AG10803 (cell line): Measurements from ENCODE around the gene CDR2L.

Experiments used
- DNase-seq: peaks from one replicate; pipeline ENCODE4 v3.0.0; 2010; ENCODE audit warnings: low read depth
- H3K4me3 ChIP-seq: 2 replicates; pipeline ENCODE4 v1.5.1; 2011; ENCODE audit warnings: mild to moderate bottlenecking, low read length, control low read depth
- TF ChIP-seq, protein P1 (sequence below): conservative IDR thresholded peaks from 2 replicates; pipeline ENCODE4 v1.5.1; 2011; ENCODE audit warnings: mild to moderate bottlenecking, low read length, control low read depth, inconsistent platforms

The CDR2L gene

GRCh38 chr17:74987418-74987908, at the start of gene CDR2L:
CDR2L (plus strand) TSS chr17:74987632; CDS start chr17:74988044, 412 bp downstream.
- TF ChIP-seq, protein P1, sequence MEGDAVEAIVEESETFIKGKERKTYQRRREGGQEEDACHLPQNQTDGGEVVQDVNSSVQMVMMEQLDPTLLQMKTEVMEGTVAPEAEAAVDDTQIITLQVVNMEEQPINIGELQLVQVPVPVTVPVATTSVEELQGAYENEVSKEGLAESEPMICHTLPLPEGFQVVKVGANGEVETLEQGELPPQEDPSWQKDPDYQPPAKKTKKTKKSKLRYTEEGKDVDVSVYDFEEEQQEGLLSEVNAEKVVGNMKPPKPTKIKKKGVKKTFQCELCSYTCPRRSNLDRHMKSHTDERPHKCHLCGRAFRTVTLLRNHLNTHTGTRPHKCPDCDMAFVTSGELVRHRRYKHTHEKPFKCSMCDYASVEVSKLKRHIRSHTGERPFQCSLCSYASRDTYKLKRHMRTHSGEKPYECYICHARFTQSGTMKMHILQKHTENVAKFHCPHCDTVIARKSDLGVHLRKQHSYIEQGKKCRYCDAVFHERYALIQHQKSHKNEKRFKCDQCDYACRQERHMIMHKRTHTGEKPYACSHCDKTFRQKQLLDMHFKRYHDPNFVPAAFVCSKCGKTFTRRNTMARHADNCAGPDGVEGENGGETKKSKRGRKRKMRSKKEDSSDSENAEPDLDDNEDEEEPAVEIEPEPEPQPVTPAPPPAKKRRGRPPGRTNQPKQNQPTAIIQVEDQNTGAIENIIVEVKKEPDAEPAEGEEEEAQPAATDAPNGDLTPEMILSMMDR = no peak

GRCh38 chr17:74938194-74938950, 49.1 kb upstream of the CDR2L start:
- no peak overlapping the region for H3K4me3 ChIP-seq
- no peak for DNase-seq
- TF ChIP-seq, protein P1 = no peak

More at GRCh38 chr17:74987418-74987908, at the start of gene CDR2L:
- DNase-seq = peak; percentile 90
- peak within 1 kb of the TSS; percentile 91 for H3K4me3 ChIP-seq

DNA sequence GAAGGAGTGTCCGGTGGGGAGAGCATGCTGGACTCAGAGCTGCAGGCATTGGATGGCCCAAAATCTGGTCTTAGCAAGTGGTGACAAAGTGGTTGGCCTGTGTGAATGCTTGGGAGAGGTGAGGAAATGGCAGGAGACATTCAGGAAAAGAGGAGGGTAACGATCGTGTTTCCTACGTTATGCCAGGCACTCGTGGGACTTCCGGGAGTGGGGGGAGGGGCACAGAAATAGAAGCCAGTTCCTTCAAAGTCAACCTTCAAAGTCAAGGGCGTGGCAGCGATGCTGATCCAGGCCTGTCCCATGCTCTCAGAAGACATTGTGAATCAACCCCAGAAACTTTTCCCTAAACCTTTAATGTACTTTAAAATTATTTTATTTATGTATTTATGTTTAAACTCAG, 47.9 kb upstream of the CDR2L start:
- TF ChIP-seq, protein P1 = no peak
- no peak overlapping the region for H3K4me3 ChIP-seq
- no peak for DNase-seq

DNA sequence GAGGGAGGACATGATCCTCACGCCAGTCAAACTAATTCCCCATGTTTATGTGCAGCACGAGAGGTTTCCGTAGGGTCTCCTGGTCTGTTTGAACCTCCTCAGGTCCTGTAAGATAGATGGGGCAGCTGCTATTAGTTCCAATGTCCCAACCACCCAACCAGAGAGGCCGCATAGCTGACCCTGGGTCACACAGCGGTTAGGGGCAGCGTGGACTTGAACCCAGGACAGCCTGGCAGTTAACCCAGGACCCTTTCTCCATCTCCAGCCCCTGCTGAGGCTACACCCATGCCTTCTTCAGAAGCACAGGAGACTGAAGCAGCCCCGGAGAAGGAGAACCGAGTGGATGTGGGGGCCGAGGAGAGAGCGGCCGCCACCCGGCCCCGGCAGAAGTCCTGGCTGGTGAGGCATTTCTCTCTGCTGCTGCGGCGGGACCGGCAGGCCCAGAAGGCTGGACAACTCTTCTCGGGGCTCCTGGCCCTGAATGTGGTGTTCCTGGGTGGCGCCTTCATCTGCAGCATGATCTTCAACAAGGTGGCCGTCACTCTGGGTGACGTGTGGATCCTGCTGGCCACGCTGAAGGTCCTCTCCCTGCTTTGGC, 46.2 kb upstream of the CDR2L start:
- DNase-seq = no peak
- TF ChIP-seq, protein P1 = no peak
- no peak overlapping the region for H3K4me3 ChIP-seq

DNA sequence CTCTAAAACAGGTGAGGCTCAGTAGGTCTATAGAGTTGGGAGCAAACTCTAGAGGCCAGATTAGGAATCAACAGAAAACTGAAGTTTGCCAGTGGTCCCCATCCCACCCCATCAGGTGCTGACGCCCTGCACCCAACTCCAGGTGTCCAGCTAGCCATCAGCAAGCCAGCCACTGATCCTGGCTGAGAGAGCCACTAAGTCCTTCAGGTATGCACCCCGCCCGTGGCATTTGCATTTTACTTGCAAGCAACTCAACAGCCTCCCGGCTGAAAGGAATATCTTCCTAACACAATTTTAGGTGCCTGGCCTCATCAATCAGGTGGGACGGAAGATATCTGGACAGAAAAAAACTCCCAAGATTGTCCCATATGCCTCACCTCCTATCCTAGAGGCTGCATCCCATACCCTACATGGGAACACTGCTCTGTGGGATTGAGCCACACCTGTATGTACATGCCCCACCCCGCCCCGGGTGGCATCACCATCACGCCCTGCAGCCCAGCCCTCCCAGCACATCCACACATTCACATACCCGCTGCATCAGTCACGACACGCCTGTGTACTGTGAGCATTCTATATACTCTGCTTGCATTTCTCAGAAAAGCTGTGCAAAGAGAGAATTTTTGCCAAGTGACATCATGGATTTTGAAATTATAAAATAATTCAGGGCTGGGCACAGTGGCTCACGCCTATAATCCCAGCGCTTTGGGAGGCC, 43.5 kb upstream of the CDR2L start:
- TF ChIP-seq, protein P1 = no peak
- H3K4me3 ChIP-seq = no peak overlapping the region
- DNase-seq = no peak

DNA sequence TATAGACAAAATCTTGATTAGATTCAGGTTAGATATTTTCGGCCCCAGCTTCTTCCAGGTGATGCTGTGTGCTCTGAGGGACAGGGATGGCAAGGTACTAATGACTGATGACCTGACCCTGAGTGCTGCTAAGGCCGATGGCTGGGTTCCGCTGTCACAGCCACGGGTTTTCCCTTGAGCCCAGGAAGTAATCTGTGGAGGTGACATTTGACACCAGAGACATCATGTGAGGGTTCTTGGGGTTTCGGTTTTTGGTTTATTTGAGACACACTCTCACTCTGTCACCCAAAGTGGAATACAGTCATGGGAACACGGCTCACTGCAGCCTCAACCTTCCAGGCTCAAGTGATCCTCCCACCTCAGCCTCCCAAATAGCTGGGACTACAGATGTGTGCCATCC, 41.9 kb upstream of the CDR2L start:
- DNase-seq = no peak
- no peak overlapping the region for H3K4me3 ChIP-seq
- TF ChIP-seq, protein P1 = no peak
